GM12892 (cell line): ENCODE results near the gene COL7A1.

Experiments
- POLR2A ChIP-seq: IDR thresholded peaks from 2 replicates; pipeline ENCODE4 v1.6.1; 2011; ENCODE audit warnings: low read depth, low read length, control low read depth
- POLR2AphosphoS5 ChIP-seq: IDR thresholded peaks from 2 replicates; pipeline ENCODE4 v1.6.1; 2011; ENCODE audit warnings: low read depth, low read length, control low read depth

- TF ChIP-seq POLR2A: no peak
- no peak for TF ChIP-seq POLR2AphosphoS5
Observed at GRCh38 chr3:48565591-48566400, 29.3 kb downstream of the COL7A1 start.
